ENCODE data around the gene RPRD1B.

DNA sequence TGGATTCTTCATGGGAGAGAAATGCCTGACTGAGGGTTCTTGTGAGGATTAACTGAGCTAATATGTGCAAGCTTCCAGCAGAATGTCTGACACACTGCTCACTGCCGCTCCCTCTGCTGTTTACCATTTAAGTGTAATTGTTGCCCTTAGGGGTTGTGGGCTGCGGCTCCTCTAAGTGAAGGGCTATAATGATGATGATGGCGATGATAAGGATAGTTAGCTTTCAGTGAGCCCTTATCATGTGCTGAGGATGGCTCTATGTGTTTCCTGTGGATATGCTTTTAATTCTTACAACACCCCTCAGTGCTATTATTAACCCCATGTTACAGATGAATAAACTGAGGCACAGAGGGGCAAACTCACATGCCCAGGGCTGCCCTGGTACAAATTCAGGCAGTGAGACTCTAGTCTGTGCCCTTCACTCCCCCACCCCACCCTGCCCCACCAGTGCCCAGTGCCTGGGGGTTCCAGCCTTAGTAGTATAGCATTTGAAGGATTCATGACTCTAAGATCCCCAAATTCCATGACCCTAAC is 98.1 kb downstream of the RPRD1B start:
- TF ChIP-seq, protein P1, sequence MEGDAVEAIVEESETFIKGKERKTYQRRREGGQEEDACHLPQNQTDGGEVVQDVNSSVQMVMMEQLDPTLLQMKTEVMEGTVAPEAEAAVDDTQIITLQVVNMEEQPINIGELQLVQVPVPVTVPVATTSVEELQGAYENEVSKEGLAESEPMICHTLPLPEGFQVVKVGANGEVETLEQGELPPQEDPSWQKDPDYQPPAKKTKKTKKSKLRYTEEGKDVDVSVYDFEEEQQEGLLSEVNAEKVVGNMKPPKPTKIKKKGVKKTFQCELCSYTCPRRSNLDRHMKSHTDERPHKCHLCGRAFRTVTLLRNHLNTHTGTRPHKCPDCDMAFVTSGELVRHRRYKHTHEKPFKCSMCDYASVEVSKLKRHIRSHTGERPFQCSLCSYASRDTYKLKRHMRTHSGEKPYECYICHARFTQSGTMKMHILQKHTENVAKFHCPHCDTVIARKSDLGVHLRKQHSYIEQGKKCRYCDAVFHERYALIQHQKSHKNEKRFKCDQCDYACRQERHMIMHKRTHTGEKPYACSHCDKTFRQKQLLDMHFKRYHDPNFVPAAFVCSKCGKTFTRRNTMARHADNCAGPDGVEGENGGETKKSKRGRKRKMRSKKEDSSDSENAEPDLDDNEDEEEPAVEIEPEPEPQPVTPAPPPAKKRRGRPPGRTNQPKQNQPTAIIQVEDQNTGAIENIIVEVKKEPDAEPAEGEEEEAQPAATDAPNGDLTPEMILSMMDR (IDR thresholded peaks at IDR 0.05) = no peak
- TF ChIP-seq POLR2A (IDR thresholded peaks at IDR 0.05) (no peak), POLR2AphosphoS5 (IDR thresholded peaks at IDR 0.05) (no peak)
